ENCODE measurements around the gene SMIM11.
"Not testable (repeated sequence)": the region's sequence is repeated elsewhere in the genome, so short reads cannot be mapped to it uniquely, and the experiment has no call there.

SMIM11 gene

GRCh38 chr21:34374940-34375618 is at the start of gene SMIM11:
SMIM11 (plus strand) TSS chr21:34375507; CDS start chr21:34379505, 3,998 bp downstream.
- DNase-seq (ENCODE audit: low spot score) = not testable (repeated sequence)

- DNase-seq (ENCODE audit: low spot score) = no peak
Observed at GRCh38 chr21:34330055-34330454, 45.3 kb upstream of the SMIM11 start.

- no peak for DNase-seq (ENCODE audit: low spot score)
Observed at GRCh38 chr21:34331726-34332125, 43.6 kb upstream of the SMIM11 start.

- DNase-seq (ENCODE audit: low spot score) = no peak
Observed at GRCh38 chr21:34332347-34332746, 43.0 kb upstream of the SMIM11 start.

GRCh38 chr21:34333121-34333739 is 42.1 kb upstream of the SMIM11 start:
- DNase-seq (ENCODE audit: low spot score) = peak; percentile 24

GRCh38 chr21:34335316-34335715 is 40.0 kb upstream of the SMIM11 start:
- peak; percentile 35 for DNase-seq (ENCODE audit: low spot score)

- no peak for DNase-seq (ENCODE audit: low spot score)
Observed at GRCh38 chr21:34336245-34336644, 39.1 kb upstream of the SMIM11 start.

GRCh38 chr21:34336756-34337391 is 38.4 kb upstream of the SMIM11 start:
- DNase-seq (ENCODE audit: low spot score) = no peak

GRCh38 chr21:34337741-34338140 is 37.6 kb upstream of the SMIM11 start:
- no peak for DNase-seq (ENCODE audit: low spot score)

GRCh38 chr21:34338226-34338625 is 37.1 kb upstream of the SMIM11 start:
- no peak for DNase-seq (ENCODE audit: low spot score)

GRCh38 chr21:34340061-34340460 is 35.2 kb upstream of the SMIM11 start:
- no peak for DNase-seq (ENCODE audit: low spot score)

- DNase-seq (ENCODE audit: low spot score) = no peak
Observed at GRCh38 chr21:34342476-34342875, 32.8 kb upstream of the SMIM11 start.

- no peak for DNase-seq (ENCODE audit: low spot score)
Observed at GRCh38 chr21:34343347-34343746, 32.0 kb upstream of the SMIM11 start.

GRCh38 chr21:34343838-34344381 is 31.4 kb upstream of the SMIM11 start:
- peak; percentile 86 for DNase-seq (ENCODE audit: low spot score)

- no peak for DNase-seq (ENCODE audit: low spot score)
Observed at GRCh38 chr21:34344584-34344983, 30.7 kb upstream of the SMIM11 start.

GRCh38 chr21:34345091-34345871 is 30.0 kb upstream of the SMIM11 start:
- no peak for DNase-seq (ENCODE audit: low spot score)

- no peak for DNase-seq (ENCODE audit: low spot score)
Observed at GRCh38 chr21:34345892-34346291, 29.4 kb upstream of the SMIM11 start.

GRCh38 chr21:34348890-34349519 is 26.3 kb upstream of the SMIM11 start:
- no peak for DNase-seq (ENCODE audit: low spot score)

- DNase-seq (ENCODE audit: low spot score) = peak; percentile 83
Observed at GRCh38 chr21:34351786-34352241, 23.5 kb upstream of the SMIM11 start.

GRCh38 chr21:34352556-34352955 is 22.8 kb upstream of the SMIM11 start:
- no peak for DNase-seq (ENCODE audit: low spot score)

- DNase-seq (ENCODE audit: low spot score) = no peak
Observed at GRCh38 chr21:34353182-34353581, 22.1 kb upstream of the SMIM11 start.

GRCh38 chr21:34354836-34355235 is 20.5 kb upstream of the SMIM11 start:
- DNase-seq (ENCODE audit: low spot score) = no peak
